ENCODE measurements around the gene SERGEF.

The SERGEF gene

GRCh38 chr11:17958446-17958845, 54.4 kb downstream of the SERGEF start:
- no peak for DNase-seq
- H3K36me3 ChIP-seq (ENCODE audit: control insufficient read depth, insufficient read depth, low read length): peaks cover 48% of the 10 kb centered on the region
- no peaks in the 10 kb centered on the region for H3K4me1 ChIP-seq (ENCODE audit: control insufficient read depth, insufficient read depth, low read length, poor library complexity, severe bottlenecking)

GRCh38 chr11:17954395-17955252, 58.2 kb downstream of the SERGEF start:
- Histone ChIP-seq H3K36me3 (ENCODE audit: control insufficient read depth, insufficient read depth, low read length) (peaks cover 40% of the 10 kb centered on the region), H3K27me3 (replicated peaks; ENCODE audit: control insufficient read depth, insufficient read depth, low read length, poor library complexity, severe bottlenecking) (no peaks in the 10 kb centered on the region), H3K4me3 (ENCODE audit: insufficient read depth, low read depth, low read length, poor library complexity, severe bottlenecking) (no peak overlapping the region), H3K4me1 (ENCODE audit: control insufficient read depth, insufficient read depth, low read length, poor library complexity, severe bottlenecking) (no peaks in the 10 kb centered on the region), H3K9me3 (ENCODE audit: control insufficient read depth, low read length) (no peaks in the 10 kb centered on the region), H3K27ac (ENCODE audit: insufficient read depth, low read length, poor library complexity, severe bottlenecking) (no peak overlapping the region)
- no peak for DNase-seq

More at GRCh38 chr11:17958446-17958845, 54.4 kb downstream of the SERGEF start:
- H3K27me3 ChIP-seq (replicated peaks; ENCODE audit: control insufficient read depth, insufficient read depth, low read length, poor library complexity, severe bottlenecking): no peaks in the 10 kb centered on the region
- H3K4me3 ChIP-seq (ENCODE audit: insufficient read depth, low read depth, low read length, poor library complexity, severe bottlenecking): no peak overlapping the region
- no peaks in the 10 kb centered on the region for H3K9me3 ChIP-seq (ENCODE audit: control insufficient read depth, low read length)
- H3K27ac ChIP-seq (ENCODE audit: insufficient read depth, low read length, poor library complexity, severe bottlenecking): no peak overlapping the region

GRCh38 chr11:17952487-17952886, 60.4 kb downstream of the SERGEF start:
- peaks cover 40% of the 10 kb centered on the region for H3K36me3 ChIP-seq (ENCODE audit: control insufficient read depth, insufficient read depth, low read length)

GRCh38 chr11:17951685-17952388, 61.0 kb downstream of the SERGEF start:
- DNase-seq: no peak
- no peaks in the 10 kb centered on the region for H3K9me3 ChIP-seq (ENCODE audit: control insufficient read depth, low read length)
- no peak overlapping the region for H3K27ac ChIP-seq (ENCODE audit: insufficient read depth, low read length, poor library complexity, severe bottlenecking)
- H3K4me3 ChIP-seq (ENCODE audit: insufficient read depth, low read depth, low read length, poor library complexity, severe bottlenecking): no peak overlapping the region
- H3K36me3 ChIP-seq (ENCODE audit: control insufficient read depth, insufficient read depth, low read length): peaks cover 37% of the 10 kb centered on the region
- no peaks in the 10 kb centered on the region for H3K4me1 ChIP-seq (ENCODE audit: control insufficient read depth, insufficient read depth, low read length, poor library complexity, severe bottlenecking)
- no peaks in the 10 kb centered on the region for H3K27me3 ChIP-seq (replicated peaks; ENCODE audit: control insufficient read depth, insufficient read depth, low read length, poor library complexity, severe bottlenecking)

More at GRCh38 chr11:17952487-17952886, 60.4 kb downstream of the SERGEF start:
- no peak overlapping the region for H3K4me3 ChIP-seq (ENCODE audit: insufficient read depth, low read depth, low read length, poor library complexity, severe bottlenecking)
- H3K27ac ChIP-seq (ENCODE audit: insufficient read depth, low read length, poor library complexity, severe bottlenecking): no peak overlapping the region
- no peaks in the 10 kb centered on the region for H3K4me1 ChIP-seq (ENCODE audit: control insufficient read depth, insufficient read depth, low read length, poor library complexity, severe bottlenecking)
- no peak for DNase-seq
- H3K27me3 ChIP-seq (replicated peaks; ENCODE audit: control insufficient read depth, insufficient read depth, low read length, poor library complexity, severe bottlenecking): no peaks in the 10 kb centered on the region
- no peaks in the 10 kb centered on the region for H3K9me3 ChIP-seq (ENCODE audit: control insufficient read depth, low read length)

- peaks cover 28% of the 10 kb centered on the region for H3K36me3 ChIP-seq (ENCODE audit: control insufficient read depth, insufficient read depth, low read length)
- no peaks in the 10 kb centered on the region for H3K27me3 ChIP-seq (replicated peaks; ENCODE audit: control insufficient read depth, insufficient read depth, low read length, poor library complexity, severe bottlenecking)
- H3K9me3 ChIP-seq (ENCODE audit: control insufficient read depth, low read length): no peaks in the 10 kb centered on the region
- H3K4me1 ChIP-seq (ENCODE audit: control insufficient read depth, insufficient read depth, low read length, poor library complexity, severe bottlenecking): no peaks in the 10 kb centered on the region
- H3K27ac ChIP-seq (ENCODE audit: insufficient read depth, low read length, poor library complexity, severe bottlenecking): no peak overlapping the region
- H3K4me3 ChIP-seq (ENCODE audit: insufficient read depth, low read depth, low read length, poor library complexity, severe bottlenecking): no peak overlapping the region
- DNase-seq: no peak
Measured at GRCh38 chr11:17950644-17951043, 62.2 kb downstream of the SERGEF start.

GRCh38 chr11:17948296-17948695, 64.6 kb downstream of the SERGEF start:
- Histone ChIP-seq H3K36me3 (ENCODE audit: control insufficient read depth, insufficient read depth, low read length) (peaks cover 26% of the 10 kb centered on the region), H3K4me3 (ENCODE audit: insufficient read depth, low read depth, low read length, poor library complexity, severe bottlenecking) (no peak overlapping the region), H3K9me3 (ENCODE audit: control insufficient read depth, low read length) (no peaks in the 10 kb centered on the region), H3K27me3 (replicated peaks; ENCODE audit: control insufficient read depth, insufficient read depth, low read length, poor library complexity, severe bottlenecking) (no peaks in the 10 kb centered on the region), H3K27ac (ENCODE audit: insufficient read depth, low read length, poor library complexity, severe bottlenecking) (no peak overlapping the region), H3K4me1 (ENCODE audit: control insufficient read depth, insufficient read depth, low read length, poor library complexity, severe bottlenecking) (no peaks in the 10 kb centered on the region)
- no peak for DNase-seq

GRCh38 chr11:17939542-17939941, 73.3 kb downstream of the SERGEF start:
- Histone ChIP-seq H3K36me3 (ENCODE audit: control insufficient read depth, insufficient read depth, low read length) (peaks cover 8% of the 10 kb centered on the region), H3K4me3 (ENCODE audit: insufficient read depth, low read depth, low read length, poor library complexity, severe bottlenecking) (no peak overlapping the region), H3K27ac (ENCODE audit: insufficient read depth, low read length, poor library complexity, severe bottlenecking) (no peak overlapping the region), H3K4me1 (ENCODE audit: control insufficient read depth, insufficient read depth, low read length, poor library complexity, severe bottlenecking) (no peaks in the 10 kb centered on the region), H3K9me3 (ENCODE audit: control insufficient read depth, low read length) (no peaks in the 10 kb centered on the region), H3K27me3 (replicated peaks; ENCODE audit: control insufficient read depth, insufficient read depth, low read length, poor library complexity, severe bottlenecking) (no peaks in the 10 kb centered on the region)
- no peak for DNase-seq

- Histone ChIP-seq H3K27ac (ENCODE audit: insufficient read depth, low read length, poor library complexity, severe bottlenecking) (no peak overlapping the region), H3K9me3 (ENCODE audit: control insufficient read depth, low read length) (no peaks in the 10 kb centered on the region), H3K36me3 (ENCODE audit: control insufficient read depth, insufficient read depth, low read length) (no peaks in the 10 kb centered on the region), H3K27me3 (replicated peaks; ENCODE audit: control insufficient read depth, insufficient read depth, low read length, poor library complexity, severe bottlenecking) (no peaks in the 10 kb centered on the region), H3K4me1 (ENCODE audit: control insufficient read depth, insufficient read depth, low read length, poor library complexity, severe bottlenecking) (no peaks in the 10 kb centered on the region), H3K4me3 (ENCODE audit: insufficient read depth, low read depth, low read length, poor library complexity, severe bottlenecking) (no peak overlapping the region)
- no peak for DNase-seq
Measured at GRCh38 chr11:17936790-17937189, 76.1 kb downstream of the SERGEF start.

- H3K27me3 ChIP-seq (replicated peaks; ENCODE audit: control insufficient read depth, insufficient read depth, low read length, poor library complexity, severe bottlenecking): no peaks in the 10 kb centered on the region
- no peak for DNase-seq
- H3K4me3 ChIP-seq (ENCODE audit: insufficient read depth, low read depth, low read length, poor library complexity, severe bottlenecking): no peak overlapping the region
- no peak overlapping the region for H3K27ac ChIP-seq (ENCODE audit: insufficient read depth, low read length, poor library complexity, severe bottlenecking)
- peaks cover 4% of the 10 kb centered on the region for H3K36me3 ChIP-seq (ENCODE audit: control insufficient read depth, insufficient read depth, low read length)
- H3K9me3 ChIP-seq (ENCODE audit: control insufficient read depth, low read length): no peaks in the 10 kb centered on the region
- no peaks in the 10 kb centered on the region for H3K4me1 ChIP-seq (ENCODE audit: control insufficient read depth, insufficient read depth, low read length, poor library complexity, severe bottlenecking)
Measured at GRCh38 chr11:17934194-17934593, 78.7 kb downstream of the SERGEF start.

- Histone ChIP-seq H3K27me3 (replicated peaks; ENCODE audit: control insufficient read depth, insufficient read depth, low read length, poor library complexity, severe bottlenecking) (no peaks in the 10 kb centered on the region), H3K9me3 (ENCODE audit: control insufficient read depth, low read length) (no peaks in the 10 kb centered on the region), H3K27ac (ENCODE audit: insufficient read depth, low read length, poor library complexity, severe bottlenecking) (no peak overlapping the region), H3K4me1 (ENCODE audit: control insufficient read depth, insufficient read depth, low read length, poor library complexity, severe bottlenecking) (no peaks in the 10 kb centered on the region), H3K4me3 (ENCODE audit: insufficient read depth, low read depth, low read length, poor library complexity, severe bottlenecking) (no peak overlapping the region), H3K36me3 (ENCODE audit: control insufficient read depth, insufficient read depth, low read length) (peaks cover 4% of the 10 kb centered on the region)
- DNase-seq: no peak
Measured at GRCh38 chr11:17933708-17934107, 79.1 kb downstream of the SERGEF start.

Data from effector memory CD4-positive, alpha-beta T cell (primary cell).